HG03432 (cell line): ENCODE data around the gene CAVIN1.
"Not testable (repeated sequence)": the region's sequence is repeated elsewhere in the genome, so short reads cannot be mapped to it uniquely, and the experiment has no call there.

ENCODE experiments used
- ATAC-seq: cut with Tn5 transposase; IDR thresholded peaks from one replicate; pipeline ENCODE4 v1.9.1; 2021; ENCODE audit warnings: mild to moderate bottlenecking, moderate library complexity; ENCODE audit not compliant: unreplicated experiment

The CAVIN1 gene

GRCh38 chr17:42436391-42436790 is 13.3 kb upstream of the CAVIN1 start:
- no peak for ATAC-seq

DNA sequence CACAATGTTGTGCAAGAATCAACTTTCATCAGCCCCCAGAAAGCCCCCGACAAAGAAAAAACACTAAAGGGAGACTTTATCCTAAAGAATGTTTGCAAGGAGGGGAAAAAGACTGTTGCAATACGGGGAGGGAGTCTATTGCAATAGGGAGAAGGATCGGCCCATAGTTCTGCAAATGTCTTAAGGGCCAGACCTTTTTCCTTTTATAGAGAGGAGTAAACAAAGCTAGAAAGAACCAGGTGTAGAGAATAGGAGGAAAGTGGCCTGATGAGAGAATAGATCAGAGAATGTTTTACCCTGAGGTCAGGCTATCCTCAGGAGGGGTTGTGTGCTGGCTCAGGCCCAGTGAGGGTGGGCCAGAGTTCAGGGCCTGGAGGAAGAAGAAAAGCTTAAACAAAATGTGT is 8.7 kb upstream of the CAVIN1 start:
- ATAC-seq: no peak

DNA sequence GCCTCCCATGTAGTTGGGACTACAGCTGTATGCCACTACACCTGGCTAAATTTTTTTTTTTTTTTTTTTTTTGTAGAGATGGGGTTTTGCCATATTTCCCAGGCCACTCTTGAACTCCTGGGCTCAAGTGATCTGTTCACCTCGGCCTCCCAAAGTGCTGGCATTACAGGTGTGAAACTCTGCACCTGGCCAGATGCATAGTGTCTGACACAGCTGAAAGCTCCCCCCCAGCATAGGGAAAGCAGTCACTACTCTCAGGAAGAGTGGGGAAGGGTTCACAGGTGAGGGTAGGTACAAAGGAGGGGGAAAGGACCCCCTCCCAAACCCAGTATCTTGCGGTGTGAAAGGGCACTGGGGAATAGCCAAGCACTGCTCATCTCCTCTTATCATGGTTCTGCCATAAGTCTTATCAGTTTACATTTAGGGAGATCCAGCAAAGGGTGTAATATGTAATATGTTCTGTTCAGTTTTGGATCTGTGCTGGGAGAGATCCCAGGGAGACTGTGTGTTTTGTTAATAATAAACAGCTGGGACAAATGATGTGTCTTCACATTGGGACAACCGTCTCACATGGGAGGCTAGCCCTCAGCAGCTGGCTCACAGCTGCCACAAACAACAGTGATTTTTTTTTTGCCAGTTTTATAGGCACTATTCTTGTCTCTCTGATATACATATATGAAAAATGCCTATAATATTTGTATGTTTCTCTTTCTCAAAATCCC is 6.8 kb upstream of the CAVIN1 start:
- ATAC-seq: no peak

GRCh38 chr17:42428141-42428944 is 5.3 kb upstream of the CAVIN1 start:
- ATAC-seq: no peak

- ATAC-seq: no peak
These were observed 2.0 kb upstream of the CAVIN1 start for GRCh38 chr17:42424991-42425610.

- no peak for ATAC-seq
These were observed 710 bp upstream of the CAVIN1 start for GRCh38 chr17:42423766-42424165.

GRCh38 chr17:42422412-42422957 is 571 bp downstream of the CAVIN1 start:
- ATAC-seq: no peak

DNA sequence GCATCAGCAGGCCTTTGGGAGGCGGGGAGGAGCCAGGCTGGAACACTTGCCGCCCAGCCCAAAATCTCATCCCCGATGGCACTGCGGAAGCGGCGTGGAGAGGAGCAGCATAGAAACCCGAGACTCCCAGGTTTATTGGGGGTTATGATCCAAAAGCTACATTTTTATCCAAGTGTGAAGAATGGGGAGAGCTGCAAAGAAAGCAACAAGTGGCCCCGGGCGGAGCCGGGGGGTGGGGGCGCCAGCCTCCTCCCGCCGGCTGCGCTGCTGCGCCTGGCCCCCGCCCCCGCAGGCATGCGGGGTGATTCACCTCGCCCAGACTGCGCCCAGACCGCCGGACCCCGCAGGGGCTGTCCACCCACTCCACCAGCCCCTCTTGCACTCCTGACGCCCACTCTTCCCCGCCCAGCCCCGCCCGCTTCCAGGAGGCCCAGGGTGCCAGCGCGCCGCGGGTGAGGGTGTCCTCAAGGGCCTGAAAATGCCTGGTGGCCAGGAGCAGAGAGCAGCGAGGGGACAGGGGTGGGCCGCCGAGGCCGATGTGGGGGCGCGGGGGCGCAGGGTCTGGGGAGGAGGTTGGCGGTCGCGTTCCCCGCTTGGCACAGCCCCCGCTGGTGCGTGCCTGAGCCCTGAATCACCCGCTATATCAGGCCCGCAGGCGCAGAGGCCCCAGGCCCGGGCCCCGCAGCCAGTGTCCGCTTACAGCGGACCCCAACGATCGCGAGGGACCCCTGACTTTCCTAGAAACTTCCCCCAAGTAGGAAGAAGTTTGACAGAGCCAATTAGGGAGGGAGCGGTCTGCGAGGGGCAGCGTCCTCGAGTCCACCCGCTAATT is 1.3 kb downstream of the CAVIN1 start:
- ATAC-seq: no peak

- no peak for ATAC-seq
These were observed 1.9 kb downstream of the CAVIN1 start for GRCh38 chr17:42421136-42421506.

GRCh38 chr17:42417981-42418380 is 5.1 kb downstream of the CAVIN1 start:
- not testable (repeated sequence) for ATAC-seq

- no peak for ATAC-seq
These were observed 8.2 kb downstream of the CAVIN1 start for GRCh38 chr17:42414704-42415409.

GRCh38 chr17:42413464-42414040 is 9.5 kb downstream of the CAVIN1 start:
- ATAC-seq: no peak

DNA sequence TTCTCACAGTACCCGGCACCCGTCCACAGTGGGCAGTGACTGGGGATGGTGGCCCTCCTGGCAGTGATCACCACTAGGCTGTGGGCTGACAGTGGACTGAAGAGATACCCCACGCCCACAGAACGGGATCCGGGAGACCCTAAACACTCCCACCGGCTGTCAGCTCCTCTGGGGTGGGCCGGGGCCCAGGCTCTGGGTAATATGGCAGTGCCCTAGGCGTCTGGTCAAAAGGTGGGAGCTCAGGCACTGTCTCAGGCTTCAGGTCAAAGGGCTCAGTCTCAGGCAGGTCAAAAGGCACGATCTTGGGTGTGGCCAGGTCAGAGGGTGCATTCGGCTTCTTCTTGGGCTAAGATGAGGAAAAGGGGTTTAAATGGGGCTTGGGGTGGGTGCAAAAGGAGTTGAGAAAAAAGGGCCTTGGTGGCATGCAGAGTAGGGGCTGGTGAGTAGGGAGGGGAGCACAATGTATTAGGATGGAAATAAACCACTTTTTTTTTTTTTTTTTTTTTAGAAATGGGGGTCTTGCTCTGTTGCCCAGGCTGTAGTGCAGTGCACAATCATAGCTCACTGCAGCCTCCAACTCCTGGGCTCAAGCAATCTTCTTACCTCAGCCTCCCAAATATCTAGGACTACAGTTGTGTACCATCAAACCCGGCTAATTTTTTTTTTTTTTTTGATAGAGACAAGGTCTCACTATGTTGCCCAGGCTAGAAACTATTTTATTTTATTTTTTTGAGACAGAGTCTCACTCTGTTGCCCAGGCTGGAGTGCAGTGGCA is 11.0 kb downstream of the CAVIN1 start:
- no peak for ATAC-seq

GRCh38 chr17:42411361-42411760 is 11.7 kb downstream of the CAVIN1 start:
- no peak for ATAC-seq

DNA sequence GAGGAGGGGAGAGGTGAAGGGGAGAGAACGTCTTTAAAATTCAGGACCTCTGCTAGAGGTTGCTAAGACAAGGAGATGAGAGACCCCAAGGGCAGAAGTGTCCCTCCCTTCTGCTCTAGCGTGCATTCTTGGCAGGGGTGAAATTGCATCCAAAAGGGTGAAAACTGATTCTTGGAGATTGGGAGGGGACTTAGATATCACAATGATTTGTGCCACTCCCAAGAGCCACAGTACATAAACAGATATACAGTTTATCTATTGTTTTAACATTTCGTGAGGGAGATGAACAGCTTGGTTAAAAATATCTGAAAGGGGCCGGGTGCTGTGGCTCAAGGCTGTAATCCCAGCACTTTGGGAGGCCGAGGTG is 12.8 kb downstream of the CAVIN1 start:
- no peak for ATAC-seq

DNA sequence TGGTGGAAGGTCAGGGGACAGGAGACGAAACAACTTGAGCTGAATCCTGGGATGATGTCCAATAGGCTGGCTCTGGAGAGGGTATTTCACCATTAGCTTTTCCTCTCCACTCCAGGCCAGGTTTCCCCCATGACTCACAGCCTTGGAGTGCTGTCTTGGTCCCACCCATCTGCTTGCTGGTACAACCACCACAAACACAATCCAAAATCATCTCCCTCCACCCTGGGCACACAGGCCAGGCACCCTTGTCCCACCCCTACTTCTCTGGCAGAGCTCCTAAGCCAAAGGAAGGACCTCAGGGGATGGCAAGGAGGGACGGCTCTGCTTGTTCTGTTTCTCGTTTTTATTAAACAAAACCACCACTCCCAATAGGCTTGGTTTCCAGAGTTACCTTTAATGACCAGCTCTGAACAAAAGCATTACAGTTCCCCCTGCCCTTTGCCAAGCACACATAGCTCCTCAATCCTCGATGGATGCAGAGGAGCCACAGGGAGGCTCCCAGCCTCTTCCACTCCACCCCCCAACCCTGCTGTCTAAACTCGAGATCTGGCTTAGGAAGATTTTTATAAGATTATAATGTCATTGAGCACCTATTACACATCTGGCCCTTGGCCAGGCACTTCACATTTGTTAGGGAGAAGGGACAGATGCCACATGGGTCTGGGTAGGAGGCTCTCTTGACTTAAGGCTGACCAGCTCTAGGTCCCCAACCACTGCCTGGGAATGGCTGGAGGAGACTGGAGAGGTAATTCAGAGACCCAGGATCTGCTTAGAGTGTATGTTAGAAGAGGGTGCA is 13.3 kb downstream of the CAVIN1 start:
- ATAC-seq: no peak

DNA sequence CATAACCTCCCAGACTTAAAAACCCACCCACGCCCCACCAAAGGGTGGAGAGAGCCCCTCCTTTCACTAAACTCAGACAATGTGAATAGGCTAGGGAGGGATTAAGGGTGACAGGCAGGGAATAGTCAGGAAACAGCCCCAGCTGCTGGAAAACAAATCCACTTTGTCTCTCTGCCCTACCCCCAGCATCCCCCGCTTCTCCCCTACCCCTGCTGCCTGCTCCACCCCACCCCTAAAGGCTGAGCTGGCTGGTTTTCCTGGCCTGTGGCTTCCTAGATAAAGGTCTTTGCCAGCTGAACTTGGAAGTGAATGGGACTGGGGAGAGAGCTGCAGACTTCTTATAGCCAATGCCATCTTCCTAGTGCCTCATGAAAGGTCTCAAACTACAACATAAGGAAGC is 15.0 kb downstream of the CAVIN1 start:
- no peak for ATAC-seq

DNA sequence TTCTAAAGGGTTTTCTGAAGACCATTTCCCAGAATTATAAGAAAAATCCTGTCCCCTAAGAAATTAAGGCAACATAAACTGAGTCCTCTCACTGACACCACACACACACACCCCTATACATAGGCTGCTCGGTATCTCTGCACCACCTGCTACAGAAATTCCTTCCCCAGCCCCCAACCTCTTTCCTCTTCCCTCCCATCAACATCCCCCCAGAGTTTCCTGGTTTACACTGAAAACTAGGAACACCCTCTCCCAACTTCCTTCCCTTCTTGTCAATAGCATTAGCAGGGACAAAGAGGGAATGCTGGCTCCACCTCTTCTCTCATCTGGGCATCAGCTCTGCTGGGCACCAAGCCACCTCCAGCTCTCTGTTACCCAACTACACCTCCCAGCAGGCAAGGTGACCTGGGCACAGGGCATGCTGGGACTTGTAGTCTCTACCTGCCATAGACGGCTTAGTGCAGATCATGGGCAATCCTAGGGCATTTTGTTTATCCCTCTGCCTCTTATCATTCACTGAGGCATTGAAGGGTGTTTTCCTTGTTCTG is 15.7 kb downstream of the CAVIN1 start:
- ATAC-seq: peak; percentile 46
